Embryonic facial prominence (tissue), 1 donor: ENCODE data around the gene DDX42.
A peak's percentile ranks its signal among the peaks of the same experiment; 100 is the strongest.

Source experiments
- DNase-seq: peaks from one replicate; pipeline ENCODE4 v3.0.0-alpha.2; 2016; ENCODE audit errors: extremely low spot score

Gene DDX42

DNA sequence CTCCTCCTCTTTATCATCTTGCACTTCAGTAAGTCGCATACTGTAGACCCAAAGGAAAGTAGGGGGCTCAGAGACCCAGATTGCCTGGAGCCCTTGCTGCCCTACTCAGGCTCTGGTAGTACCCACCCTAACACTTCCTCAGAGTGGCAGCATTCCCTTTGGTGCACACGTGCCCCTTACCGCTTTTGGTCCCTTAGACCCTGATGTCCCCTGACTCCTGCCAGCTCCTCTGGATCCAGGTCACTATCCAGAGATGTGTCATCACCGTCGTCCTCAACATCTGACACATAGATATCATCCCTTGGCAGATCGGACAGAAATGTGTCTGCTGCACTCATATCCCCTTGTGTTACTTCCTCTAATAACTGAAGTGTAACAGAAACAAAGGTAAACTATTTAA is 47.8 kb downstream of the DDX42 start:
- no peak for DNase-seq

- no peak for DNase-seq
Measured at GRCh38 chr17:63822537-63822936, 48.6 kb downstream of the DDX42 start.

GRCh38 chr17:63823659-63824331 is 49.8 kb downstream of the DDX42 start:
- DNase-seq: no peak

- no peak for DNase-seq
Measured at GRCh38 chr17:63824362-63824761, 50.4 kb downstream of the DDX42 start.

DNA sequence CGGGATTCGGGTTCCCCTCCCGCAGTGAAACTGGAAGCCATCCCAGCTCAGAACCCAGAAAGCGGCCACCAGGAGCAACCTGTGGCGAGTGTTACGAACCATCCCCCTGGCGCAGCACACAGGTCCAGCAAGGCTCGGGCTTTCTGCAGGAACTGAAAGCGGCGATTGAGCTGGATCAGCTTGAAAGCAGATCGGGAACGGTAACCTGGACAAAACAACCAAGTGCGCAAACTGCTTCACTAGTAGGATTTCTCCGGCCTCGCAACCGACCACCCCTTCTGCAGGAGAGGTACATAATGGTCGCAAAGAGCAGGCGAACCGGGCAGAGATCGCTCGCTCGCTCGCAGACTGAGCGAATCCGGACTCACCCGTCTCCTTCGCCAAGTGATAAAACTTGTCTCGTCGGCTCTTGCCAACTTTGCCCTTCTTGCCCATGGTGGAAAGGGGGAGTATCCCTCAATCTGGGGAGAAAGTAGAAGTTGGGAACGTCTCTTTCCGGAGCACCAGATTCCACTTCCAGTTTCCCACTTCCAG is 52.6 kb downstream of the DDX42 start:
- DNase-seq: no peak

DNA sequence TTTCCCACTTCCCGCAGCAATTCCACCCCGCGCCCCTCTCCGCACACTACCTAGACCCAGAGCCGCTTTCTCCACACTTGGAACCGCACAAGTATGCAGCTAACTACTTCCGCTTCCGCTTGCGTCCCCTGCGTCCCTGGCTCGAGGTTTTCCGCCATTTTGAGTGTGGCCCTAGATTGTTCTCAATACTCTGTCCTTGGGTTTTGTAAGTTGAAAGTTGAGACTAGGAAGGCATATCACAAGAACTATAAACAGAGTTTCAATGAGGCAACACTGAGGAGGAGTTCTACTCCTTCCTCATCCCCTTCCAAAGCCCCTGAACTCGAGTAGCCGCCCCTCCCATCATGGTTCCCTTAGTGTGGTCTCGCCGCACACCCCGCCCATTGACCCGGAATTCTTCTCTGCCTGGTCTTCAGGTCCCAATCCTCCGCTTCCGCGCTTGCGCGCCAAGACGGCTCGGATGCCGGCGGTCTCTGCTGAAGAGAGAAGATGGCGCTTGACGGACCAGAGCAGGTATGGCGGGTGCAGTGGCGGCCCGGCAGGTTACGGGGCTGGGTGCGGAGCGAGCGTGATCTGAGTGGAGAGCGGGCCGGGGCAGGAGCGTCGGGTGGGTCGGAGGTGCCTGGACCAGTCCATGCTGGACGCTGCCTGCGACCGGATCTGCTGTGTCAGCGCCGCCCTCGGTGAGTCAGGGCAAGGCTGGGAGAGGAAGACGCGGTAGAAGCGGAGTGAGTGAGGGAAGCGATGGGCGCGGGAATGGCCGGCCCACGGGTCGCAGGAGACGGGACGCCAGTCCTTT is 53.2 kb downstream of the DDX42 start, which contains the start of the genes FTSJ3 and PSMC5:
TSS of gene FTSJ3 (minus strand) at position 662 of the 799 bp plus-strand sequence. CDS start 761 bp downstream, outside the sequence.
TSS of gene PSMC5 (plus strand) at position 430 of the 799 bp plus-strand sequence. CDS start at position 490, 60 bp downstream.
- DNase-seq: peak; percentile 93

DNA sequence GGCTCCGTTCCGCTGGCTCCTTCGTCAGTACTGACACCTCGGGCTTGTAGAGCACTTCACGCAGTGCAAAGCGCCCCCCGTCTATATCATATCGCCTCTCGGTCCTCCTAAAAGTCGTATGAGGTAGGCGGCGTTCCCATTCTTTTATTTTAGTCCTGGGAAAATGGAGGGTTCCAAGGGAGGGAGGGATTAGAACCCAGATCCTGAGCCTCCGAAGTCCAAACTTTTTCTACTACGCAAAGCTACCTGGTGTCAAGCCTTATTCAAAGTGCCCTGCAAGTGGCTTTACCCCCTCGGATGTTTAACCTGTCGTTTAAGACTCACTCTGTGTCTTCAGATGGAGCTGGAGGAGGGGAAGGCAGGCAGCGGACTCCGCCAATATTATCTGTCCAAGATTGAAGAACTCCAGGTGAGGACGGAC is 53.8 kb downstream of the DDX42 start:
- DNase-seq: no peak

- DNase-seq: no peak
Measured at GRCh38 chr17:63828936-63829335, 55.0 kb downstream of the DDX42 start.

- DNase-seq: no peak
Measured at GRCh38 chr17:63830278-63830677, 56.3 kb downstream of the DDX42 start.

DNA sequence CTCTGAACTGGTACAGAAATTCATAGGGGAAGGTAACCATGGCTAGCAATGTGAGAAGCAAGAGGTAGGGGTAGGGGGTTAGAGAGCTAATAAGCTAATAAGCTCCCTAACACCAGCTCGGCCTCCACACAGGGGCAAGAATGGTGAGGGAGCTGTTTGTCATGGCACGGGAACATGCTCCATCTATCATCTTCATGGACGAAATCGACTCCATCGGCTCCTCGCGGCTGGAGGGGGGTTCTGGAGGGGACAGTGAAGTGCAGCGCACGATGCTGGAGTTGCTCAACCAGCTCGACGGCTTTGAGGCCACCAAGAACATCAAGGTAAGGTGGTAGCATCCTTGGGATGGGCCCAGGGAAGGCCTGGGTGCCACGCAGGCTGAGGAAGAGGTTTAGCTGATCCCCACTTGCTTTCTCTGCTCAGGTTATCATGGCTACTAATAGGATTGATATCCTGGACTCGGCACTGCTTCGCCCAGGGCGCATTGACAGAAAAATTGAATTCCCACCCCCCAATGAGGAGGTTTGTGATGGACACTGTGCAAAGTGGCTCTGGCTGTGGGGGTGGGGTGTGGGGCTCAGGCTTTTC is 57.0 kb downstream of the DDX42 start:
- DNase-seq: no peak

DNA sequence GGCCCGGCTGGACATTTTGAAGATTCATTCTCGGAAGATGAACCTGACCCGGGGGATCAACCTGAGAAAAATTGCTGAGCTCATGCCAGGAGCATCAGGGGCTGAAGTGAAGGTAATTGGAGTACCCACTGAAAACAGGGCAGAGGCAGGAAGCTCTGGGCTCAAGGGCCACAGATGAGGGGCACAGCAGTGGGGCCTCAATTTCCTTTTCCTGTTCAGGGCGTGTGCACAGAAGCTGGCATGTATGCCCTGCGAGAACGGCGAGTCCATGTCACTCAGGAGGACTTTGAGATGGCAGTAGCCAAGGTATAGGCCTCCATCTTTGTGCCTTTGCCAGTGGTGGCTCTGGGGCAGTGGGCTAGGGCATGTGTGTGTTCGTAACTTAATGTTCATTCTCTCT is 57.5 kb downstream of the DDX42 start:
- DNase-seq: no peak

DNA sequence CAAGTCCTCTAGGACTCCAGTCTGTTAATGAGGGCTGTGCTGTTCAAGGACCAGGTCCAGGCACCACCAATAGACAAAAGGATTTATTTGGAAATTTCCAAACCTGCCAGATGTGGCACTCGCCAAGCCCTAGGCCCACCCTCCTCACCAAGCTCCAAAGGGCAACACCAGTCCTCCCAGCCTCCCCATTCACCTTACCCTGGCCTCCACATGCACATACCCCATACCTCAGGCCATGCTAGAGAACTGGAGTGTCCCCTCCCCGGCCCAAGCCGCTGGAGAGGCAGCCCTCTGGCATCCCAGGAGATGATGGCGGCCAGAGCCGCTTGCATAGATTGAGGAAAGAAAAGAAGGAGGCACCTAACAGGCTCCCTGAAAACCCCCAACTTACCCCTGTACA is 58.0 kb downstream of the DDX42 start:
- DNase-seq: no peak

- DNase-seq: no peak
Measured at GRCh38 chr17:63832455-63832854, 58.5 kb downstream of the DDX42 start.

DNA sequence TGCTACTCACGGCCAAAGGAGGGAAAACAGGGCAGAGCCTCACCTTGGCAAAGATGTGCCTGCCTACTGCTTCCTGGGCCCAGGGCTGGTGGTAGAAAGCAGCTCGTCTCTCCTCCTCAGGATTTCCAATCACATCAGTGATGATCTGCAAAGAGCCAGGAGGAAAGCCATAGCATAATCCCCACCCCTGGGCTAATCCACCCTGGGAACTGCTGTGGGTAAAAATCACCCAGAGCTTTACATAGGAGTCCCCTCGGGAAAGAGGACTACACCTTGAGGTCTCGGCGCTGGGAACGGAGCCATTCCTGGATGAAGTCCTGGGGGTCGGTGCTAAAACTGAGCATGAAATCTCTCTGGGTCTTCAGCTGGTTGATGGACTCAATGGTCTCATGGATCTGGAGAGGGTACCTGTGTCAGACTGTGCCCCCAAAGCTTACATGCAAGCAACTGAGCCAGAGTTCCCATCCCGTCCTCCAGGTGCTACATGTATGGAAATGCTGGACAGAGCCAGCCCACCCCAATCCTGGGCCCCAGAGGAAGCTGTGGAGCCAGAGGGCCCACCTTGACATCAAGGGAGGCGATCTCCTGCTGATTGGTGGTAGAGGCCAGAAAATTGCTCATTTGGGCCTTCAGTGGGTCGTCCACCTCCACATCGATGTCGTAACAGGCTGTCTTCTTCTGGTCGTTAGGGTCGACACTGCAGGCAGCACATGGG is 59.2 kb downstream of the DDX42 start:
- DNase-seq: no peak

DNA sequence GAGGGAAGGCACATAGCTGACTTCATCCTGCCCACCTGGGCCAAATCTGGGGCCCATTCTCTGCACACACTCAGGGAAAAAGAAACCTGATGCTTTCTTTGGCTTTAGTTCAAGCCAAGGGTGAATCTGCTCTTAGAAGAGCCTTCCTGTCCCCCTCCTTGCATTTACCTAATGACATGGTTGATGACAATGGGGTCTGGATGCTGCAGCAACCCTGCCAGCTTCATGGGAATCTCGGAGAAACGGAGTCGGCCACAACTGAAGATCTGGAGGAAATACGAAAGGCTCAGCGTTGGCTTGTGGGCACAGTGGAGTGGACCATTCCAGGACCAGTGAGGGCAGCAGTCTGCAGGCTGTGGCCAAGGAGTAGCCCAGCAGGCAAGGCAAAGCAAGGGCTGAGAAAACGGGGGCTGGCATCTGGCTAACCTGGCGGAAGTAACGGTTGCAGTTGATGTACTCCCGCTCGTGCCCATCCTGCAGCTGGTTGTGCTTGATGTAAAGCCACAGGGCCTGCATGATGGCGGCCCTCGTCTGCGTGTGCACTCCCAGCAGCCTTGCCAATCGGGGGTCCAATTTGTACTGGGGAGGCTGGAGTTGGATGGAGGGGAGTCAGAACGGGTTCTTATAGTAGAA is 59.9 kb downstream of the DDX42 start:
- no peak for DNase-seq

DNA sequence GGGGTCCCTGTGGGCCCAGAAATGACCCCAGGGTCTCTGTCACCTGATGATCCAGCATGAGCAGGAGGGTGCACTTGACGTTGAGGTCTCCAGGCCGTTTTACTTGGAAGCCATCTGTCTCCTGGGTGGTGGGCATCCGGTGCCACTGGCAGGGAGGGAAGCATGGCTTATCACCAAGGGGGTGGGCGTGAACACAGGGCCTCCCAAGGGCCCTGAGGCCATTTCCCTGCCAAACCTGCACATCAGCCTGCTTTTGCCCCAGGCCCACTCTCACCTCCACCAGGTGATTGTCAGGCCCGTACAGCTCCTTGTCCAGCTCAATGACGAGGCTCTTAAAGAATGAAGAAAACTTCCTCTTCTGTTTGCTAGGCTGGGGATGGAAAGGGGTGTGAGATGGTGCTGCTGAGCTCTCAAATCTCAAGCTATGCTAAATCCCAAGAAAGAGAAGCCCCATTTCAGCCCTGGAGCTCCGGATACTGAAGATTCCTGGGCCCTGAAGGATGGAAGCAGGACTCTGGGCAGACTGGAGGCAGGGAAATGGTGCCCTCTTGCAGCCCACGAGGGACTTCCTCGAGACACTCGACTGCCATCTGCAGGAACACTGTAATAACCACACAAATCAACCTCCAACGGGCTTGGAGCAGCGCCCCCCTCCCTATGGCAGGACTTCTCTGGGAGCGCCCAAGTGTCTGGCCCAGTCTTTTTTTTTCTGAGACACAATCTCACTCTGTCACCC is 60.6 kb downstream of the DDX42 start:
- DNase-seq: no peak

GRCh38 chr17:63835167-63835720 is 61.3 kb downstream of the DDX42 start:
- no peak for DNase-seq

DNA sequence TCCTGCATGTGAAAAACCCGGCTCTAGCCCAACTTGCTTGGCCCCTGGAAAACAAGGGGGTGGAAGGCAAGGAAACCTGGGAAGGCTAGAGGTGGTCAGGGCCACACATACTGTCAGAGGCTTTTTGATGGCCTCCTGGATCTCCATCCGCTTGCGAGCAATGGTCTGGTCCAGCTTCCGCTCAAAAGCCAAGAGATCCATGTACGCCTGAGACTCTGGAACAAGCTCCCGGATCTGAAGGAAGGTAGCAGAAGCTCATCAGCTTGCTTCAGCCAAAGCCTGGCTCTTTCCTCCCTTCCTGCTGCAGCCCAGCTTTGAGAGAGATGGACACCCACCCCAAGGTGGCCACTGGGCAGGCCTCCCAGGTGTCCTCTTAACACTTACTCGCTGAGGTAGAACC is 62.8 kb downstream of the DDX42 start:
- DNase-seq: no peak

DNA sequence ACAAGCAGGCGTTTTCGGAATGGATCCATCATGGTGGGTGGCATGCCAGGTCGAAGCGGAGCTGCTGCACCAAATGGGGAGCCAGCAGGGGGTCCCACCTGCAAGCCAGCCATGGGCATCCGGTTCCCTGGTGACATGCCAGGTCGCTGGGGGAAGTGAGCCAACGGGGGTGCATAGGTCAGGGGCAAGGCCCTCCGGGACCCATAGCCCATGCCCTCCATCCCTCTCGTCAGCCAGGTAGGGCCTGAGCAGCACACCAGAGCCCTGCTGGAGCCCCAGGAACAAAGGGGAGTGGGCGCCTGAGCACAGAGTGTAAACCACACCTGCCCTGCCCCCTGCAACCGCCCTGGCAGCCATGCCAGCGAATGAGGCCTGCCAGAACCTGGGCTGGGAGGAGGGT is 63.5 kb downstream of the DDX42 start:
- DNase-seq: no peak

GRCh38 chr17:63837962-63838600 is 64.1 kb downstream of the DDX42 start:
- DNase-seq: no peak
